HEK293 (cell line): Measurements from ENCODE around the gene DDX52.

Experiments
- GLIS2 ChIP-seq: fragments of 450-650 bp; formaldehyde crosslinking; IDR thresholded peaks from 2 replicates; pipeline ENCODE4 v1.5.1; 2016; ENCODE audit warnings: missing biosample characterization, missing genetic modification characterization
- SP2 ChIP-seq: fragments of 450-650 bp; formaldehyde crosslinking; IDR thresholded peaks from 2 replicates; pipeline ENCODE4 v1.5.1; 2016; ENCODE audit warnings: missing biosample characterization, missing genetic modification characterization
- YY1 ChIP-seq: fragments of 450-650 bp; formaldehyde crosslinking; IDR thresholded peaks from 2 replicates; pipeline ENCODE4 v1.5.1; 2018; ENCODE audit warnings: missing biosample characterization, missing genetic modification characterization
- ZBTB1 ChIP-seq: fragments of 450-650 bp; formaldehyde crosslinking; IDR thresholded peaks from 2 replicates; pipeline ENCODE4 v1.5.1; 2016; ENCODE audit warnings: missing biosample characterization, missing genetic modification characterization
- ZBTB7A ChIP-seq: fragments of 450-650 bp; formaldehyde crosslinking; IDR thresholded peaks from 2 replicates; pipeline ENCODE4 v1.5.1; 2016; ENCODE audit warnings: low read depth, missing biosample characterization, missing genetic modification characterization
- ZNF121 ChIP-seq: fragments of 450-650 bp; formaldehyde crosslinking; IDR thresholded peaks from 2 replicates; pipeline ENCODE4 v1.5.1; 2016; ENCODE audit warnings: missing biosample characterization, missing genetic modification characterization
- ZNF324 ChIP-seq: fragments of 450-650 bp; formaldehyde crosslinking; IDR thresholded peaks from 2 replicates; pipeline ENCODE4 v1.5.1; 2016; ENCODE audit warnings: missing biosample characterization, missing genetic modification characterization
- TF ChIP-seq, protein P1 (sequence below): fragments of 450-650 bp; formaldehyde crosslinking; IDR thresholded peaks from 2 replicates; pipeline ENCODE4 v1.5.1; 2017; ENCODE audit warnings: missing biosample characterization, missing genetic modification characterization
- TF ChIP-seq, protein P2 (sequence below): fragments of 450-650 bp; formaldehyde crosslinking; IDR thresholded peaks from 2 replicates; pipeline ENCODE4 v1.5.1; 2016; ENCODE audit warnings: missing biosample characterization, missing genetic modification characterization
- TF ChIP-seq, protein P3 (sequence below): fragments of 450-650 bp; formaldehyde crosslinking; optimal IDR thresholded peaks from 2 replicates; pipeline ENCODE3; 2016; ENCODE audit warnings: missing biosample characterization, mild to moderate bottlenecking, missing genetic modification characterization
- TF ChIP-seq, protein P4 (sequence below): sonication (generic); formaldehyde crosslinking; IDR thresholded peaks from 2 replicates; pipeline ENCODE4 v1.8.1; 2022; ENCODE audit warnings: mild to moderate bottlenecking, moderate library complexity, missing genetic modification reagents

DNA sequence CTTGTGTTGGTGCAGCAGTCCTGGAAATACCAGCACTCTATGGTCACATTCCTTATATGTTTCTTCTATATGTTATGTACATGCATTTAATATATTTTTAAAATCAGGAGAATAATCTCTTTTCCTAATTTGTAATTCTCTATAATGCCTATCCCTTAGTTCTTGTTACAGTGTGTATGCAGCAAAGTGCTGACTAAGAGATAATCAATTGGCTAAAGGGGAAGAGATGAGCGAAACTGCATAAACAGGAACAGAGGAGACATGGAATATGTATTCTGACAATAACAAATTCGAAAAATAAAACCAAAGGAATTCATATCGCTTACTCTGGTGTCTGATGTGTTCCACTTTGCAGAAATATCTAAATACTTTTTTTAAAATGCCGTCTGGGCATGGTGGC is 75.7 kb downstream of the DDX52 start:
- no peak for TF ChIP-seq YY1 (tag by site-specific recombination)
- TF ChIP-seq, protein P1, sequence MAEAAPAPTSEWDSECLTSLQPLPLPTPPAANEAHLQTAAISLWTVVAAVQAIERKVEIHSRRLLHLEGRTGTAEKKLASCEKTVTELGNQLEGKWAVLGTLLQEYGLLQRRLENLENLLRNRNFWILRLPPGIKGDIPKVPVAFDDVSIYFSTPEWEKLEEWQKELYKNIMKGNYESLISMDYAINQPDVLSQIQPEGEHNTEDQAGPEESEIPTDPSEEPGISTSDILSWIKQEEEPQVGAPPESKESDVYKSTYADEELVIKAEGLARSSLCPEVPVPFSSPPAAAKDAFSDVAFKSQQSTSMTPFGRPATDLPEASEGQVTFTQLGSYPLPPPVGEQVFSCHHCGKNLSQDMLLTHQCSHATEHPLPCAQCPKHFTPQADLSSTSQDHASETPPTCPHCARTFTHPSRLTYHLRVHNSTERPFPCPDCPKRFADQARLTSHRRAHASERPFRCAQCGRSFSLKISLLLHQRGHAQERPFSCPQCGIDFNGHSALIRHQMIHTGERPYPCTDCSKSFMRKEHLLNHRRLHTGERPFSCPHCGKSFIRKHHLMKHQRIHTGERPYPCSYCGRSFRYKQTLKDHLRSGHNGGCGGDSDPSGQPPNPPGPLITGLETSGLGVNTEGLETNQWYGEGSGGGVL (tag by site-specific recombination) = no peak
- TF ChIP-seq ZNF324 = no peak
- TF ChIP-seq ZBTB1 (tag by site-specific recombination) = no peak
- TF ChIP-seq, protein P2, sequence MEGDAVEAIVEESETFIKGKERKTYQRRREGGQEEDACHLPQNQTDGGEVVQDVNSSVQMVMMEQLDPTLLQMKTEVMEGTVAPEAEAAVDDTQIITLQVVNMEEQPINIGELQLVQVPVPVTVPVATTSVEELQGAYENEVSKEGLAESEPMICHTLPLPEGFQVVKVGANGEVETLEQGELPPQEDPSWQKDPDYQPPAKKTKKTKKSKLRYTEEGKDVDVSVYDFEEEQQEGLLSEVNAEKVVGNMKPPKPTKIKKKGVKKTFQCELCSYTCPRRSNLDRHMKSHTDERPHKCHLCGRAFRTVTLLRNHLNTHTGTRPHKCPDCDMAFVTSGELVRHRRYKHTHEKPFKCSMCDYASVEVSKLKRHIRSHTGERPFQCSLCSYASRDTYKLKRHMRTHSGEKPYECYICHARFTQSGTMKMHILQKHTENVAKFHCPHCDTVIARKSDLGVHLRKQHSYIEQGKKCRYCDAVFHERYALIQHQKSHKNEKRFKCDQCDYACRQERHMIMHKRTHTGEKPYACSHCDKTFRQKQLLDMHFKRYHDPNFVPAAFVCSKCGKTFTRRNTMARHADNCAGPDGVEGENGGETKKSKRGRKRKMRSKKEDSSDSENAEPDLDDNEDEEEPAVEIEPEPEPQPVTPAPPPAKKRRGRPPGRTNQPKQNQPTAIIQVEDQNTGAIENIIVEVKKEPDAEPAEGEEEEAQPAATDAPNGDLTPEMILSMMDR (tag by site-specific recombination) = no peak
- TF ChIP-seq SP2 (tag by site-specific recombination) = no peak
- TF ChIP-seq ZBTB7A (tag by site-specific recombination) = no peak
- TF ChIP-seq, protein P3, sequence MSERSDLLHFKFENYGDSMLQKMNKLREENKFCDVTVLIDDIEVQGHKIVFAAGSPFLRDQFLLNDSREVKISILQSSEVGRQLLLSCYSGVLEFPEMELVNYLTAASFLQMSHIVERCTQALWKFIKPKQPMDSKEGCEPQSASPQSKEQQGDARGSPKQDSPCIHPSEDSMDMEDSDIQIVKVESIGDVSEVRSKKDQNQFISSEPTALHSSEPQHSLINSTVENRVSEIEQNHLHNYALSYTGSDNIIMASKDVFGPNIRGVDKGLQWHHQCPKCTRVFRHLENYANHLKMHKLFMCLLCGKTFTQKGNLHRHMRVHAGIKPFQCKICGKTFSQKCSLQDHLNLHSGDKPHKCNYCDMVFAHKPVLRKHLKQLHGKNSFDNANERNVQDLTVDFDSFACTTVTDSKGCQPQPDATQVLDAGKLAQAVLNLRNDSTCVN = no peak
- TF ChIP-seq, protein P4, sequence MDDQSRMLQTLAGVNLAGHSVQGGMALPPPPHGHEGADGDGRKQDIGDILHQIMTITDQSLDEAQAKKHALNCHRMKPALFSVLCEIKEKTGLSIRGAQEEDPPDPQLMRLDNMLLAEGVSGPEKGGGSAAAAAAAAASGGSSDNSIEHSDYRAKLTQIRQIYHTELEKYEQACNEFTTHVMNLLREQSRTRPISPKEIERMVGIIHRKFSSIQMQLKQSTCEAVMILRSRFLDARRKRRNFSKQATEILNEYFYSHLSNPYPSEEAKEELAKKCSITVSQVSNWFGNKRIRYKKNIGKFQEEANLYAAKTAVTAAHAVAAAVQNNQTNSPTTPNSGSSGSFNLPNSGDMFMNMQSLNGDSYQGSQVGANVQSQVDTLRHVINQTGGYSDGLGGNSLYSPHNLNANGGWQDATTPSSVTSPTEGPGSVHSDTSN (CRISPR knock-in tag) = no peak
- TF ChIP-seq GLIS2 (tag by site-specific recombination) = no peak
- TF ChIP-seq ZNF121 (tag by site-specific recombination) = no peak
